Neuronal stem cell (in vitro differentiated cells): ENCODE data around the gene SEMA6B.
"Not testable (repeated sequence)": the region's sequence is repeated elsewhere in the genome, so short reads cannot be mapped to it uniquely, and the experiment has no call there.

Experiments
- DNase-seq: peaks from one replicate; pipeline ENCODE4 v3.0.0-alpha.2; 2013; ENCODE audit warnings: low spot score
- H2AFZ ChIP-seq: one replicate; pipeline ENCODE4 v1.6.1; 2013; ENCODE audit warnings: mild to moderate bottlenecking, low read length, inconsistent platforms
- H2AK5ac ChIP-seq: 2 replicates; pipeline ENCODE4 v1.6.1; 2013; ENCODE audit warnings: low read depth, mild to moderate bottlenecking, inconsistent platforms, low read length, moderate library complexity, mixed read lengths
- H2BK120ac ChIP-seq: 2 replicates; pipeline ENCODE4 v1.6.1; 2013; ENCODE audit warnings: low read depth, mild to moderate bottlenecking, inconsistent platforms, low read length, moderate library complexity, mixed read lengths
- H2BK12ac ChIP-seq: one replicate; pipeline ENCODE4 v1.6.1; 2013; ENCODE audit warnings: low read length, inconsistent platforms
- H2BK15ac ChIP-seq: 2 replicates; pipeline ENCODE4 v1.6.1; 2013; ENCODE audit warnings: mild to moderate bottlenecking, low read length, inconsistent platforms, mixed read lengths
- H2BK5ac ChIP-seq: one replicate; pipeline ENCODE4 v1.6.1; 2013; ENCODE audit warnings: inconsistent platforms, mild to moderate bottlenecking, low read length, moderate library complexity
- H3K14ac ChIP-seq: one replicate; pipeline ENCODE4 v1.6.1; 2013; ENCODE audit warnings: low read length, inconsistent platforms
- H3K18ac ChIP-seq: 2 replicates; pipeline ENCODE4 v1.6.1; 2013; ENCODE audit warnings: low read length, inconsistent platforms
- H3K23ac ChIP-seq: 2 replicates; pipeline ENCODE4 v1.6.1; 2013; ENCODE audit warnings: low read depth, mild to moderate bottlenecking, mixed read lengths, low read length, inconsistent platforms; ENCODE audit not compliant: poor library complexity
- H3K27ac ChIP-seq: replicated peaks from 3 replicates; pipeline ENCODE4 v1.5.1; 2013; ENCODE audit warnings: low read length, inconsistent platforms
- H3K27me3 ChIP-seq, 3 experiments: 2 replicates each; pipeline ENCODE4 v1.6.1; 2013; ENCODE audit warnings: low read length in 3 of 3, mild to moderate bottlenecking in 2 of 3, inconsistent platforms in 1 of 3, low read depth in 1 of 3, mixed read lengths in 1 of 3, moderate library complexity in 1 of 3; ENCODE audit not compliant: control insufficient read depth in 3 of 3, insufficient read depth in 3 of 3
- H3K36me3 ChIP-seq, 2 donors: replicated peaks in 1 of 2; 2 replicates each; pipeline ENCODE4 v1.6.1; 2013; ENCODE audit warnings: low read length in 2 of 2; ENCODE audit not compliant: control insufficient read depth in 2 of 2, insufficient read depth in 2 of 2
- H3K4ac ChIP-seq: 2 replicates; pipeline ENCODE4 v1.6.1; 2013; ENCODE audit warnings: inconsistent platforms, mild to moderate bottlenecking, low read length, moderate library complexity
- H3K4me1 ChIP-seq, 2 donors: 1 replicate in 1 of 2; 2 replicates in 1 of 2; pipeline ENCODE4 v1.6.1; 2013; ENCODE audit warnings: low read length in 2 of 2, low read depth in 1 of 2; ENCODE audit not compliant: control insufficient read depth in 2 of 2, insufficient read depth in 1 of 2
- H3K4me2 ChIP-seq: one replicate; pipeline ENCODE4 v1.6.1; 2013; ENCODE audit warnings: mild to moderate bottlenecking, low read length, inconsistent platforms; ENCODE audit not compliant: insufficient read depth, poor library complexity, severe bottlenecking
- H3K4me3 ChIP-seq, 2 donors: 2 replicates each; pipeline ENCODE4 v1.5.1; 2013; ENCODE audit warnings: low read length in 2 of 2, mild to moderate bottlenecking in 2 of 2, inconsistent platforms in 1 of 2, moderate library complexity in 1 of 2
- H3K79me1 ChIP-seq: one replicate; pipeline ENCODE4 v1.6.1; 2013; ENCODE audit warnings: low read depth, mild to moderate bottlenecking, inconsistent platforms, low read length, moderate library complexity
- H3K9ac ChIP-seq: one replicate; pipeline ENCODE4 v1.6.1; 2013; ENCODE audit warnings: mild to moderate bottlenecking, low read depth, low read length, inconsistent platforms; ENCODE audit not compliant: poor library complexity
- H3K9me3 ChIP-seq, 2 donors: replicated peaks in 1 of 2; 2 replicates each; pipeline versions ENCODE3 to v1.6.1; 2013; ENCODE audit warnings: low read length in 2 of 2, mild to moderate bottlenecking in 2 of 2, inconsistent platforms in 1 of 2, low read depth in 1 of 2, mixed read lengths in 1 of 2, moderate library complexity in 1 of 2; ENCODE audit not compliant: control insufficient read depth in 2 of 2, insufficient read depth in 1 of 2
- H4K8ac ChIP-seq: one replicate; pipeline ENCODE4 v1.6.1; 2013; ENCODE audit warnings: low read depth, mild to moderate bottlenecking, inconsistent platforms, low read length, moderate library complexity
- H4K91ac ChIP-seq: one replicate; pipeline ENCODE4 v1.6.1; 2013; ENCODE audit warnings: low read length, low read depth, mild to moderate bottlenecking, inconsistent platforms; ENCODE audit not compliant: poor library complexity
- WGBS, 2 donors: extraction: QIAGEN DNeasy Blood & Tissue Kit; methylation state at CpG; one replicate each; pipeline ENCODE4 v1.1.7; 2013; ENCODE audit warnings: missing lambda C conversion rate in 2 of 2, mixed read lengths in 1 of 2; ENCODE audit not compliant: insufficient read length in 2 of 2, insufficient replicate concordance in 1 of 2; ENCODE audit errors: extremely low coverage in 2 of 2; 5-methylcytosine and 5-hydroxymethylcytosine counted together

The SEMA6B gene

DNA sequence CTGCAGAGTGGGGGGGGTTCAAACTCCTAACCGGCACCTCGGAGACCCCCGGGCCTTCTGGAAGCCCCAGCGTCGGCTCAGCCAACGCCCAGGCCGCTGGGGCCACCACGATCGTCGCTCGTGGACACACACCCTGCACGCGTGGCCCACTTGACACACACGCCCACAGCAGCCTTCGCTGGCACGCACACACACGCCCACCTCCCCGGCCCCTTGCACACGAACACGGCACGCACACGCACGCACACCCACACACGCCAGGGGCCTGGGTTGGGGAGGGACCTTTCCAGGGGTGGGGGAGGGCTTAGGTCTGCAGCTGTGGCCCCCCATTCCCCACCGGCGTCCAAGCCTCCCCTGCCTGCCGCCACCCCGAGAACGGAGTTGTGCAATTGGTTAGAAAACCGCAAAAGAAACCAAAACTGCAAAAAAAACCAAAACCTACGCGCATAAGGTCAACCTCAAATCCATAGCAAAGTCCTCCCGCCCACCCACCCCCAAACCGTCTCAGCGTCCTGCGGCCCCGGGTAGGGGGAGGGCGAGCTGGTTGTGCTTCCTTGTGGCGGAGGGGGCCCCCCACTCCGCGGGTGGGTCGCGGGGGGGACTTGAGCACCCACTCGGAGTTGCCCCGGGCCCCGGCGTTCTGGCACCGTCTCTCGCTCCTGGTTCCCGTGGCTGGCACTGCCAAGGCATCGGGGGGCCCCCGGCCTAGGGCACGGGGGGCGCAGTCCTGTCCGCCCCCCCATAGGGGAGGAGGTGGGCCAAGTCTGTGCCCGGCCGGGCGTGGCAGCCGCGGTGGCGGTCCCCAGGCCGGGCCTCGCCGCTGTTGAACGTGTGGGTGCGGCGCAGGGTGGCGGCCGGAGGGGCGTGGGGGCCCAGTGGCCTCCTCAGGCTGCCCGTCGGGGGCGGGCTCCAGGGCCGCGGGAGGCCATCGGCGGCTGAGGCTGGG lies 16.3 kb downstream of the SEMA6B start:
- no peak overlapping the region for H3K14ac ChIP-seq
- no peak for DNase-seq
- no CpG with 5 or more reads among the region's 77 CpGs for WGBS, 2 donors
- no peak overlapping the region for H2BK12ac ChIP-seq
- H3K9me3 ChIP-seq = peaks cover 0 to 3% of the 10 kb centered on the region in 2 donors
- peaks cover 4 to 6% of the 10 kb centered on the region in 2 donors for H3K36me3 ChIP-seq
- H2AFZ ChIP-seq = no peak overlapping the region
- H2BK120ac ChIP-seq = no peak overlapping the region
- H3K4ac ChIP-seq = no peak overlapping the region
- H3K4me3 ChIP-seq = no peak overlapping the region
- no peak overlapping the region for H3K18ac ChIP-seq
- H3K9ac ChIP-seq = no peak overlapping the region
- peaks cover 3% of the 10 kb centered on the region for H3K79me1 ChIP-seq
- no peak overlapping the region for H2BK15ac ChIP-seq
- H2AK5ac ChIP-seq = no peak overlapping the region
- H4K8ac ChIP-seq = no peak overlapping the region
- no peak overlapping the region for H3K4me2 ChIP-seq
- peaks cover 0 to 4% (median 0%) of the 10 kb centered on the region in 3 experiments for H3K27me3 ChIP-seq
- H4K91ac ChIP-seq = no peak overlapping the region
- no peak overlapping the region for H3K23ac ChIP-seq
- no peak overlapping the region for H2BK5ac ChIP-seq
- no peaks in the 10 kb centered on the region for H3K4me1 ChIP-seq
- H3K27ac ChIP-seq = no peak overlapping the region

DNA sequence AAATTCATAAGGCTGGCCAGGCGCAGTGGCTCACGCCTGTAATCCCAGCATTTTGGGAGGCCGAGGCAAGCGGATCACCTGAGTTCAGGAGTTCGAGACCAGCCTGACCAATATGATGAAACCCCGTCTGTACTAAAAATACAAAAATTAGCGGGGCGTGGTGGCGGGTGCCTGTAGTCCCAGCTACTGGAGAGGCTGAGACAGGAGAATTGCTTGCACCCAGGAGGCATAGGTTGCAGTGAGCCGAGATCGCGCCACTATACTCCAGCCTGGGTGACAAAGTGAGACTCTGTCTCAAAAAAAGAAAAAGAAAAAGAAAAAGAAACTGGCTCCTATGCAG lies 17.7 kb downstream of the SEMA6B start:
- H4K91ac ChIP-seq, H3K27me3 ChIP-seq, H3K4me1 ChIP-seq, H2AFZ ChIP-seq, H3K14ac ChIP-seq, H3K4me3 ChIP-seq, H2BK12ac ChIP-seq, H3K27ac ChIP-seq, H3K79me1 ChIP-seq, H4K8ac ChIP-seq, H3K23ac ChIP-seq, DNase-seq, H2BK5ac ChIP-seq, H2AK5ac ChIP-seq, H2BK120ac ChIP-seq, H3K9me3 ChIP-seq, H3K4ac ChIP-seq, H3K4me2 ChIP-seq, H3K36me3 ChIP-seq, H3K9ac ChIP-seq, H2BK15ac ChIP-seq, H3K18ac ChIP-seq: not testable (repeated sequence)
- WGBS, 2 donors = no CpG with 5 or more reads among the region's 12 CpGs

DNA sequence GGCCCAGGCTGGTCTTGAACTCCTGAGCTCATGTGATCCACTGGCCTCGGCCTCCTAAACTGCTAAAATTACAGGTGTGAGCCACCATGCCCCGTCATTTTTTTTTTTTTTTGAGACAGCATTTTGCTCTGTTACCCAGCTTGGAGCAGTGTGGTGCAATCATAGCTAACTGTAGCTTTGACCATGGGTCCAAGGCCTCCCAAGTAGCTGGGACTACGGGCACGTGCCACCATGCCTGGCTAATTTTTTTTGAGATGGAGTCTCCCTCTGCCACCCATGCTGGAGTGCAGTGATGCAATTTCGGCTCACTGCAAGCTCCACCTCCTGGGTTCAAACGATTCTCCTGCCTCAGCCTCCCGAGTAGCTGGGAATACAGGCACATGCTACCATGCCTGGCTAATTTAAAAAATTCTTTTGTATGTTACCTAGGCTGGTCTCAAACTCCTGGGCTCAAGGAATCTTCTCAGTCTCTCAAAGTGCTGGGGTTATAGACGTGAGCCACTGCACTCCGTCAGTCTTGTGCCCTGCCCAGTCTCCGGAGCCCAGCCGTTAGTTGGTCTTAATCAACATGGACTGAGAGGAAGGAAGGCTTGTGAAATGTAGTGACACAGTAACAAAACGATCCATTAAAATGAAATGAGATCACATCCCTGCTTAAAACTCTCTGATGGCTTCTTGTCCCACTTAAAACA lies 18.2 kb downstream of the SEMA6B start:
- Histone ChIP-seq H3K18ac (no peak overlapping the region), H2BK12ac (no peak overlapping the region), H3K4me1 (no peaks in the 10 kb centered on the region), H4K91ac (no peak overlapping the region), H2BK120ac (no peak overlapping the region), H3K14ac (no peak overlapping the region), H3K4me3 (no peak overlapping the region), H3K9me3 (peaks cover 0 to 3% of the 10 kb centered on the region in 2 donors), H3K79me1 (peaks cover 2% of the 10 kb centered on the region), H3K27me3 (peaks cover 0 to 5% (median 0%) of the 10 kb centered on the region in 3 experiments), H3K4ac (no peak overlapping the region), H3K4me2 (no peak overlapping the region), H2AK5ac (no peak overlapping the region), H3K23ac (no peak overlapping the region), H3K36me3 (no peaks in the 10 kb centered on the region), H4K8ac (no peak overlapping the region), H3K9ac (no peak overlapping the region), H2AFZ (no peak overlapping the region), H2BK5ac (no peak overlapping the region), H2BK15ac (no peak overlapping the region), H3K27ac (no peak overlapping the region)
- no peak for DNase-seq
- no CpG with 5 or more reads among the region's 12 CpGs for WGBS, 2 donors
